IPS-NIHi11 (cell line): ENCODE measurements around the gene FBXL22.
A peak's percentile ranks its signal among the peaks of the same experiment; 100 is the strongest.

Experiments used
- DNase-seq: peaks from one replicate; pipeline ENCODE4 v3.0.0; 2012; ENCODE audit warnings: mixed read lengths, low spot score

Gene FBXL22

DNA sequence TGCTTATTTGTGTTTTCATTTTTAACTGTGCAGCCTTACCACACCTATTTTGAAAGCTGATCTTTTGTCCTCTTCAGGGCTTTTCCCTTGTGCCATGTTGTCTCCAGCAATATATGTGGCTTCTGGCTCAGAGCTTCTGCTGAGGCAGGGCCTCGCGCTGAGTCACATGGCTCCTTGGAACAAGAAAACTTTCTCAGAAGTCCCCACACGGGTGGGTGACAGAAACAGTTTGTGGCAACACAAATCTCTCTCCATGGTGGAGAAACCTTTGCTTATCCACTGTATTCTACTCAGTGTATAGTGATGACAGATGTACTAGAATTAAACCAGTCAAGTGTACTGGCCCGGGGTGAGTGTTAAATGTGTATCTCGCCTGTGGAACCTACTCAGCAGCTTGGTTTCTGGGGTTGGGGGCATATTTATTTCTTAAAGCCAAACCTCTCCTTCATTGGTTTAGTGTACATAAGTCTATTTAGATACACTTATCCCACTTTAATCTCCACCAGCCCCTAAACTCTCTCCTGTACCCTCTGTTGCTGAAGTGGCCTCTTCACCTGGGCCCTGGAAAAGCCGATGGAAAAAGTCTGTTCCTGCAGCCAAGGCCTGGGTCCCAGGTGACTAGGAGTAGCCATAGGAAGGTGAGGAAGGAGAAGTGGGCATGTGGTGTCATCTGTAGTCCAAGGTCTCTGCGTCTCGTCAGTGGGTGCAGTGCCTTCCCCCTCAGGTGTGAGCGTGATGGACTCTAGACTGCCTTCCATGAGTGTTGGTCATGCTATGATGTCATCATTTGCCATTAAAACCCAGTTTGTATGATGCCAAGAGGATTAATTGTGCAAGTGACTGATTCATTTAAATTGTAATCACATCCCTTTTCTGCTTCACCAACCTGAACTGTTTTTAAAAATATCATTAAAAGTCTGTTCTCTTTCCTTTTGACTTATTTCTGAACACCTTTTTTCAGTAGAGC lies 3.2 kb upstream of the FBXL22 start:
- DNase-seq, result no peak

DNA sequence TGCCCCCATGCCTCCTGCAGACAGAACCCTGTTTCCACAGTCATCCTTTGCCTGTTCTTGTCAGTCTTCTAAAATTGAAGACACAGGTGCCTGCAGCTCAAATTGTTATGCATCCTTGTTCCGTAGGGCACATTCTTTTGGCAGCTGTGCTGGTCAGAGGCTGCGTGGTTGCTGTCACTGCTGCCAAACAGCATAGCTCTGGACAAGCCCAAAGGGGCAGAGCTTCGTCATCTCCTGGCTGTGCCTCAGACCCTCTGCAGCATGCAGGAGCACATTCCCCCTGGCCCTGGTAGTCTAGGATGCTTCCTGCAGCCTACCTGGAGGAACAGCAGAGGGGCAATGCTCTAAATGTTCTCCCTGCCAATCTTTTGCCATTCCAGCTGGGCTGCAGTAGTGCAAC lies 2.1 kb upstream of the FBXL22 start:
- no peak for DNase-seq

DNA sequence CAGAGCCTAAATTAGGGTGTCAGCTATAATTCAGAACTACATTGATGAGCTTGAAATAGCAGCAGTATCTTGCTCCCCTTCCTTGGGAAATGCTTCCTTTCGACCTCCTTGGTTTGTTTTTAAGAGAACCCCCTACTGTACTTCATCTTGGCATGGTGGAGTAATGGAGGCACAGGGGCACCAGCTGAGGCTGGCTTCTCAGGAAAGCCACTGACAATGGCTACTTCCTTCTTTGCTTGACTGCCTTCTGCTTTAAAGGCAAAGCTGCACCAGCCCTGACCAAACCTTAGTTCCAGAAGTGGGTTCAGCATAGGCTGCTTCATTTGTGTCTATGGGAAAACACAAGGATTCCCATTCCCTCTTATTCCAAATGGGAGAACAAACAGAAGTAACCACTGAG lies 1.5 kb upstream of the FBXL22 start:
- DNase-seq, result no peak

DNA sequence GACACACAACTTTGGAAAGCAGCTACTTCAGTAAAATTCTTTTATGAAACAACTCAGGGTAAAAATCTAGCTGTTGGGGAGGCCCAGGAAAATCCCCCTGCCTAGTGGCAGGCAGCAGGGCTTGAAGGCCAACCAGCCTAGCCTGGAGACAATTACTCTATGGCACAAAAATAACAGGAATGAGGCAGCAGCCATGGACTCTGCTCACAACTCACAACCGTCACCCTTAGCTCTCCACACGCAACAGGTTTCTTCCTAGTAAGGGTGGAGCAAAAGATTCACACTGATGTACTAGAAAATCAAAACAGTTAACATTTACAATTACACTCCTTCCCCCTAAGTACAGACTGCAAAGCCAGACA lies 530 bp upstream of the FBXL22 start:
- no peak for DNase-seq

DNA sequence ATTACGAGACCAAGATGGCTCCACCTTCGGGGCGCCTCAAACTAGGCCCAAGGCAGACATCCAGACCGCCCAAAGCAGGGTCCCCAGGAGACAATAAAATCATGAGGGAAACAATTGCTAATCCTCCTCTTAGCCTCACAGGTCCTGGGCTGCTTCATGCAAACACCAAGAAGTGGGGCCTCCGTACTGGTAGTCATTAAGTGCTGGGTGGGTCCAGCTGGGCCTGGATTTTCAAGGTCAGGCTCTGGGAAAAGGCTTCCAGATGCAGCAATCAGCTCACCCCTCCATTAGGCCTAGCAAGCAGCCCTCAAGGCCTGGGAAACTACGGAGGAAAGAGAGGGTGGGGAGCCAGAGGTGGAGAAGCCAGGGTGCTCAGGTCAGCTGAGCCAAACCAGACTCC lies 634 bp downstream of the FBXL22 start:
- DNase-seq, result no peak

DNA sequence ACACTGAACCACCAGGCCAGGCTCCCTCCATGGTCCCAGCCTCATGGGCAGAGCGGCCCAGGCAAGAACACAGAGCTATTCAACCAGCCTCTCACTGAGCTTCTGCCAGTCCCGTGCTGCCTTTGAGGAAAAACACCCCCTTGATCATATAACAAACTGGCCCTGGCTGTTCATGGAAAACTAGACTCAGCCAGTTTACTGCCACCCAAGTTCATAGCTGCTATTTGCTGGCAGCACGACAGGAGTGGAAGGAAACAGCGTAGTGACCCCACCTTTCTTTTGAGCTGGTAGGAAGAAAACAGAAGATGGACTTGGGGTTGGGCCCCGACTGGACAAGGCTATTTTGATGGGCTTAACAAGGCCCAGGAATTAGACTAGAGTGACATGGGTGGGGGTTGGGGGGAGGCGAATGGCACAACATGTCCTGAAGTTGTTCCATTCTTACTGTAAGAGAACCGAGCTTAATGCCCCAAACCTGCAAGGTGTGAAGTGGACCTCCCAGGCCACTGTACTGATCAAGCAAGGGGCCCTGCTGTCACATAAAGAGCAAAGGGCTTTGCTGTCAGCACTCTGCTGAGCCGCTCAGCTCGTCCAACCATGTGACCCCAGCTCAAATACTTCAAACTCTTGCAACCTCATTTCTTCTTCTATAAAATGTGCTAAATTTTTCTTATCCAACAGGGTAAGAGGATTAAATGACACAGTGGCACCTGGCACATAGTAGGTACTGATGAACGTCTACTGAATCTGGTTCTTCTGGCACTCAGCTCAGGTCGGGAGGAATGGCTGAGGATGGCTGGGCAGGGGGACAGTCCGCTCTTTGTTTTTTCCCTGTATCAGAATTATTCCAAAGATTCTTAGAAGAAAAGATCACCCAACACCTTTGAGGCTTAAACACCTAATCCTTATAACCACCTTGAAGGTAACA lies 1.6 kb downstream of the FBXL22 start:
- no peak for DNase-seq

DNA sequence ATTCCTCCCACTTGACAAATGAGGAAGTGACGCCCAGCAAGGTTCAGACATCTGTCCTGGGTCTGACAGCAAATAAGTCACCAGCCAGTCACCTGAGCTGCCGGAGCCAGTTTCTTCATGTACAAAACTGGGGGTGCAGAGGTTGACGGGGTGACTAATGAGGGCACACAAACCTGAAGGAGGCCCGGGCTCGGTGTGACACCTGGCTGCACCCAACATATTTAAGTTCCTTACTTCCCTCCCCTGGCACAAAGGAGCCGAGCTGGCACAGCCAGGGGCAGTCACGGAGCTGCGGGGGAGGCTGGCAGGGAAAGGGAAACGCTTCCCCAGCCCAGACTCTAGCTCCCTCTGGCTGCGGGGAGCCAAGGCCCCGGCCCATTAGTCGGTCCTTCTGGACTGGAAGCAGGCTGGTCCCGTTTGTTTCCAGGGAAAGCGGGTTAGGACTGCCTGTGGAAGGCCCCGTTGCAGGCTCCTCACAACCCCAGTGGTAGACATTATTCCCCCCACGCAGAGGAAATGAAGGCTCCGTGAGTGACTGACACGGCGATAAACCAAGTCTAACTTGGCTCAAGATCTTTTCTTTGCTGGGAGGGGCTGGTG lies 2.3 kb downstream of the FBXL22 start:
- DNase-seq, result peak; percentile 68

DNA sequence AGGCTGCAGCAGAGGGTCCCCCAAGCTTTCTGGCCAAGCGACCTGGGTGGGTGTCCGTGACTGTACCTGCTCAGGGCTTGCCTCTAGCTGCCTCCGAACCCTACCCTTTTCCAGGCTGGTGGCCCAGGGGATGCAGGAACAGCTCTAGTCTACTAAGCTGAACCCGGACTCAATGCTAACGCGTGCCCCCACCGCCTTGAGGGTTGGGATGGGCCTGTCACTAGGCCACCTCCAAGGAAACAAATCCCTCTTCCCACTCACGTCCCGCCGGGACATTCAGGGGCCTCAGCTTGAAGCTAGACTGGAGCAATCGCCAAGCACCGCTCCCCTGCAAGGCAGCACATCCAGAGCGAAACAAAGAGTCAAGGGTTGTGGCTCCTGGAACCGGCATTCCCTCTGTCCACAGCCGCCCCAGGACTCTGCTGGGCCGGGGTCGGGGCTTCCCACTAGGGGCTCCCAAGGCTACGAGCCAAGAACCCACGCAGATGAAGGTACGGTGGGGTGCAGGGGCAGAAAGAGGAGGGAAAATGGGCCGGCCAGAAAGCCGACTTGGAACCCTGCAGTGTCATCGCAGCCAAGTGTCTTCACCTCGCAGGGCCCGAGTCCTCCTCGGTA lies 2.9 kb downstream of the FBXL22 start:
- DNase-seq, result peak; percentile 50

DNA sequence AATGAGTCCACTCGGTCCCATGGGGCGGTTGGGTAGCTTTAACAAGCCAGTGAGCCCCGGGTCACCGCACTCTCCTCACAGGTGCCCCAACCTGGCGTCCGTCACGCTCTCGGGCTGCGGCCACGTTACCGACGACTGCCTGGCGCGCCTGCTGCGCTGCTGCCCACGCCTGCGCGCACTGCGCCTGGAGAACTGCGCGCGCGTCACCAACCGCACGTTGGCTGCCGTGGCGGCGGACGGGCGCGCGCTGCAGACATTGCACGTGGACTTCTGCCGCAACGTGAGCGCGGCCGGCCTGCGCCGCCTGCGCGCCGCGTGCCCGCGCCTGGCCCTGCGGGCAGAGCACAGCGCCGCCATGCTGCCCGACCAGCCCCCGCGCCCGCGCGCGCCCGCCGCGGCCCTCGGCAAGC lies 3.4 kb downstream of the FBXL22 start:
- DNase-seq, result peak; percentile 95

DNA sequence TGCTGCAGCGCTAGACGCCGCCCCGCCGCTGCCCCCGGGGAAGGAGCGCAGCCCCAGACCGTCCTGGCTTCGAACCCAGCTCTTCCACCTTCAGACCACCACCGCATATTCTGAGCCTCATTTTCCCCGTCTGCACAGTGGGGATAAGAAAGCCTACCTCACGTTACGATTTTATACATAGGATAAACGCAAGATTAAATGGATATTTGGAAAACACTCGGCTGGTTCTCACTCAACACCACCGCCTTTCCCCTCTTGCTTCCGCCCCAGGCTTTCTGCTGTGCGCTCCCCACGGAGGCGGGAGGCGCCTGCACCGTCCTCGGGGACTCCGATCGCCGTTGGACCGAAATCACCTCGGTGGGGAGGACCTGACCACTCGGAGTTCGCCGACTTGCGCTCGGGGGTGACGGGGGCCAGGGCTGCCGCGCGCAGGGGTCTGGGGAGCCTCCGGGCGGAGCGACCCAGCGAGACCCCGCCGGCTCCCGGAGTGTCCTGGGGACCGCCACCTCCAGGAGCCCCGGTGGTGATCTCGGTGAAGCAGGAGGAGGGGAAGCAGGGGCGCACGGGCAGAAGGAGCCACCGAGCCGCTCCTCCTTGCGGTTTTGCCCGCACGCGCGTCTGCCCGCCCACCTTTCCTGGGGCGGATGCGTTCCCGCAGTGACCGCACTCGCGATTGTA lies 4.0 kb downstream of the FBXL22 start:
- DNase-seq, result peak; percentile 53

DNA sequence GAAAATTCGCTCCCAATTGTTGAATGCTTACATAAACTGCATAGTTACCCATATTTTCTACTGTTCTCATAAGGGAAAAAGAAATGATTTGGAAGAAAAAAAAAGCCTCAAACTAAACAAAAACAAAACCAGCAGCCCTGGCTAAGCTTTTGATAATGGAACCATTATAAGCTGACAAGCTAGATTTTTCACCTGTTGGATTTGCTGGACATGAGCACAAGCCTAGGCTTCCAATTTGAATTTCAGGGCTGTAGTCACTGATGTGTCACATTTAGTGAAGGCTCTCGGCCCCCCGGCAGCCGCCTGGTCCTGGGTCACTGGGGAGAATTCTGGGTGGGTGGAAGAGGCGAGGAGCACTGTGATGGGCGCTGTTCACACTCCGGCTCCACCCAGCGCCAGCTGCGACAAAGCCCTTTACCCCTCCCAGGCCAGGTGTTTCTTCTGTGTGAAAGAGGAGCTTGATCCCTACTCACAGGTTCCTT lies 4.6 kb downstream of the FBXL22 start:
- DNase-seq, result peak; percentile 33

DNA sequence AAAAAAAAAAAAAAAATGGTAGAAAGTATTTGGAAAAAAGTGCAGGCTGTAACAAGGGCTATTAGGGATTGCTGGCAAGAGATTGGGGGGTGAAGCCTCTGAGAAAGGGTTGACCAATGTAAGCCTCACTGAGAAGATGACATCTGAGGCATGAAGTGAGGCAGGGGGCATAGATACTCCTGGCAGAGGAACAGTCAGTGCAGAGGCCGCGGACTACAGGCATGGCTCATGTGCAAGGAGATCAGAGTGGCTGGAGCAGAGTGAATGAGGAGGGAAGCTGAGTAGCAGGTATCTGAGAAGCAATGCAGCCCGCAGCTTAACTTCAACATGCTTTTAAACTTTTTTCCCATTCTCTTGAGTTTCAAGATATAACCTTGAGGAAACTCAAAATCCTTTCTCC lies 5.4 kb downstream of the FBXL22 start:
- no peak for DNase-seq

DNA sequence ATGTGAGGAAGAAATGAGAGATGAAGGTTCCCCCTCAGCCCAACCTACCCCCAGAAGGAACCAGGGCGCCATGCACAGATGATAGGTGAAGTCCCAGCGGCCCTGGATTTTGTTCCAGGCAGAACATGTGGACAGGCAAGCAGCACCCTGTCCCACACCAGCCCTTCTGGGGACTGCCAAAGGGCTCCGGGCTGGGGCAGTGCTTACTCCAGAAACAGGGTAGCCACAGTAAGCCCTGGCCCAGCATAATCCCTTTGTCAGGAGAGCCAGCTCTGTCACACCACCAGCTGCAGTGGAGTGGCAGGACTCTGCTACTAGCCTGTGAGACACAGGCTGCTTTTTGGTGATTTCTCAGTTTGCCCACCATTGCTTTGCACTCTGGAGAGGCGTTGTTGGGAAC lies 6.3 kb downstream of the FBXL22 start:
- no peak for DNase-seq

DNA sequence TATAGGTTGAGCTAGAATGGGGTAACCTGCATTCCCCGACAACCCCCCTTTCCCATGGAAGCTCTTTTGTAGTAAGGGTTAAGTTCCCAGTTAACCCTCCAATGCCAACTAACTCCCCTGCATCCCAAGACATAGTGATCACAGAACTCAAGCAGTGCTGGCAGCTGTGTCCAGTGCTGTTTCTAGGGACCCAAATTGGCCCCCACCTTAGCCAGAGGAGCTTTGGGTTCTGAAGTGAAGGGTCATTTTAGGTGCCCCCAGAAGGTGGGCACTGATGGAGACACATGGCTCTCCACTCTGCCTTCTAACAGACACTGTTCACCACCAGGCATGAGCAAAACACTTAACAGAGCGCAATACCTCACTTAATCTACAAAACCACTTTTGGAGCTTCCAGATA lies 7.1 kb downstream of the FBXL22 start:
- no peak for DNase-seq

DNA sequence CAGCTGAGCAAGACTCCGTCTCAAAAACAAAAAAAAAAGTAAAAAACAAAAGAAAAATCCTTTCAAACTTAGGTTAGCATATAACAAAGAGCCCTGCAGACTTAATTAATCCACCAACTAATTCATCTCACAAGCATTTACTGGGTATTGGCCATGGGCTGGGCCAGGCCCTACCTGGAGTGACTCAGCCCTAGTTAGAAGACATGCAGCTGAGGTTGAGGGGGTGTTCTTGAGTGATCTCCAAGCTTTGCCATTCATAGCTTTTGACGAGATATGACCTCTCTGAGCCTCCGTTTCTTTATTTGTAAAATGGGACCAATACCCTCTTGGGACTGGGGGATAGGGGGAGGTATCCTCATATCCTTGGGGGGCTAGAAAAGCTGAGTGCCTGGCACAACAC lies 7.8 kb downstream of the FBXL22 start:
- DNase-seq, result no peak

DNA sequence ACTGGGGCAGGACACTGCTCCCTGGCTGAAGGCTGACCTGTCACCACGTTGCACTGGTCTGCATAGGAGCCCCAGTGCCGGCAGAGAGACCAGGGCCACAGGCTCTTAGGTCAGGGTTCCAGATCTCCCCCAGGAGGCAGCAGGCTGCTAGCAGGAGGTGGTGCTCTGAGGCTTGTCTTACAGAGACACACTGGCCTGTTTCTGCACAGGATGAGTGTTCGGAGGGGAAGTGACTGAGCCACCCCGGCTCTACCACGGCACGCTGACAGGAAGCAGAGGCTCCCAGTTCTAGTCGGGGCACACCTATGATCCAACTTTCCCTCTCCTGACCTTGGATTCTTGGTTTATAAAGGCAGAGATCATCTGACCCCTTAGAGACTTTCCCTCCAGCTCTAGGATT lies 8.6 kb downstream of the FBXL22 start:
- DNase-seq, result no peak

DNA sequence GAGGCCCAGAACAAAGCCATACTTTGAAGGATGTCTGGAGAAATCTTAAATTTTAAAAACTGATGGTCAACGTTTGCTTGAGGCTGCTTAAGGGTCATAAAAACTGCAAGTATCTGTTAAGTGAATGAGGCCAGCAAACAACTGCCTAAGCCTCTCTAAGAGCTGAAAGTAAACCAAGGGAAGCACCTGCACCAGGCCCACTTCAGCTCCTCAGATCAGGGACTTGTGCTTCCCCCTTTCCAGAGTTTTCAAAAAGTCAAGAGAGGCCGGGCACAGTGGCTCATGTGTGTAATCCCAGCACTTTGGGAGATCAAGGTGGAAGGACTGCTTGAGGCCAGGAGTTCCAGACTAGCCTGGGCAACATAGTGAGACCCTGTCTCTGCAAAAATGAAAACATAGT lies 9.1 kb downstream of the FBXL22 start:
- no peak for DNase-seq

DNA sequence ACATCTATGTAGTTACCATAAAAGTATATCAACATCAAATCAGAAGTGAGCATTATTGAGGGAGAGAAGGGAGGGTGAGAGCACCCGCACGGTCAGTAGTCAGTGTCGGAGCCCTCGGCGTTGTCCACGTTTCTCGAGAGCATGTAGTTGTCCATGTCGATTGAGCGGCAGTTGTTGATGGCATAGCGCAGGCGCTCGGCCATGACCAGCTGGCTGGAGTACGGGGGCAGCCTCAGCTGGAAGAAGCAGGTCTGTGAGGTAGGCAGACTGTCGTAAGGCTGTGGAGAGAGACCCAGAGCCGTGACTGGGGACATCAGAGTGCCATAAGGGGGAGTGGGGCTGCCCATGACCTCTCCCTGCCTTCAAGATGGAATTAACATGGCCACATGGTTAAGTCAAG lies 11.8 kb downstream of the FBXL22 start:
- DNase-seq, result no peak

DNA sequence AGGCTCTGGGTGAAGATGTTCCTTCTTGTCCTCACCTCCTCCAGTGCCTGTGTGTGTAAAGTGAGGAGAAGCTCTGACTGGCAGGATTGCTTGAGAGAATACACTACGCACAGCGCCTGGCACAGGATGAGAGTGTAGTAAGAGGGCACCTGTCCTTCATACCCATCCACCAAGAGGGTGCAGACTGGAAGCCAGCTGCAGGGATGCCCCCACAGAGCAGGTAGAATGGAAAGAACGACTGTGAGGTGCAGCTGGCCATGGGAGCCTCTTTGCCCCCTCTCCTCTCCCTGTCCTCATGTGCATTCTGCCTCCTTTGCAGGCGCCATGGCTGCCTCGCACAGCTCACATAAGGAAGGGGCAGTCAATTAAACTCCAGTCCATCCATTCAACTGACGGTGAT lies 12.3 kb downstream of the FBXL22 start:
- DNase-seq, result no peak

DNA sequence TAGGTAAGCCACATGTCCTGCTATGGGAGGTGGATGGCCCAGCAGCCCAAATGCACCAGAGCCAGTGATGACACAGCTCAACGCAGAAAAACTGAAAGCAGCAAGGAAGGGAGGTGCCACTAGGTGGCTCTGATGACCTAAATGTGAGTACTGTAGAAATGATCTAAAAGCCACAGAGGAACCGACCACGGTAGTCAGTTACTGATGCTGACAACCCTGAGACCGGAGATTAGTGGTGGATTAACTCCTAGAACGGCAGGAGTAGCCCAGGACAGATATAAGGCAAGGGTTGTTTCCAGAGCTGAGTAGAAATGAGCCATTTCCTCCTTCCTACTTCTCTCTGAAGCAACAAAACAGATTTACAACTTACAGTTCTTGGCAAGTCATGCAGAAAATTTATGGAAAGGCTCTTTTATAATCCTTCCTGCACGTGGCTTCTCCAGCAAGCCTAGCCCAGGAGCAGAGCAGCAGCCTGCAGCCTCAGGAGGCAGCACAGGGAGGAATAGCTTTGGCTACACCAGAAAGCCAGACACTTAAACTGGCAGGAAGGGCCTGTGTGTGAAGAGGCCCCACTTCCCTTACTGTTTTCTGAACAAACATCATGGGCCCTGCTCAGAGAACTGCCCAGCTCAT lies 13.1 kb downstream of the FBXL22 start:
- DNase-seq, result peak; percentile 79

DNA sequence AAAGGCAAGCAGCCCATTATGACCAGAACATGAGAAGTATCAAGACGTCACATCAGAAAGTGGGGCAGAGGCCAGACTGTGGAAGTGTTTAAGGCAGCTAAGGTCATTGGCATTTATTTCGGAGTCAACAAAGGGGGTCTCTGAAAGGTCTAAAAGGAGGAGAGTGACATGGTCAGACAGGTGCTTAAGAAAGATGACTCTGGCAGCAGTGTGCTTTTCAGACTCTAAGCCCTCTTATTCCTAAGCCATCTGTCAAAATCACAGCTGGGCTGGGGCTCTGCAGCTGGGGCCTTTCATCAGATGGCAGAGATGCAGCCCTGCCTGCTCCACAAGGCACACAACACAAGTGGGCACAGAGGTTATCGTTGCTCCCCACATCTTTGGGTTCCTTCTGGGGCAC lies 14.0 kb downstream of the FBXL22 start:
- DNase-seq, result no peak
